ENCODE measurements around the gene CACNG3. TPM values are rescaled to one million over a fixed set of nuclear protein-coding genes. Genes with fewer than 3 reads are reported as not detected.
A peak's percentile ranks its signal among the peaks of the same experiment; 100 is the strongest.

Gene CACNG3
- polyA plus RNA-seq, 1 donor from 2014 or later = not detected

- no peak overlapping the region for H3K4me3 ChIP-seq (ENCODE audit: low read length)
- H3F3A ChIP-seq (ENCODE audit: insufficient read depth, low read length, poor library complexity, severe bottlenecking) = no peaks in the 10 kb centered on the region
- no peaks in the 10 kb centered on the region for H3K9me2 ChIP-seq (ENCODE audit: insufficient read depth, low read length)
- H3K27ac ChIP-seq (ENCODE audit: low read length) = no peak overlapping the region
- H2AFZ ChIP-seq (ENCODE audit: low read depth, low read length) = no peak overlapping the region
- no peak overlapping the region for H3K9ac ChIP-seq (ENCODE audit: low read length)
- H3K36me3 ChIP-seq (ENCODE audit: insufficient read depth, low read length) = no peaks in the 10 kb centered on the region
- H3K9me3 ChIP-seq (ENCODE audit: low read length) = no peaks in the 10 kb centered on the region
- TF ChIP-seq EZH2 (IDR thresholded peaks at IDR 0.05; ENCODE audit: borderline replicate concordance, insufficient read depth, low read length, poor library complexity, severe bottlenecking) (no peak), POLR2AphosphoS5 (IDR thresholded peaks at IDR 0.05) (no peak)
- no peaks in the 10 kb centered on the region for H3K27me3 ChIP-seq (ENCODE audit: insufficient read depth, low read depth, low read length)
- H3K4me2 ChIP-seq (ENCODE audit: low read length) = no peak overlapping the region
- H4K20me1 ChIP-seq (ENCODE audit: insufficient read depth) = no peaks in the 10 kb centered on the region
- no peaks in the 10 kb centered on the region for H3K79me2 ChIP-seq (replicated peaks; ENCODE audit: insufficient read depth, low read length)
Measured at GRCh38 chr16:24332178-24332577, 76.0 kb downstream of the CACNG3 start.

DNA sequence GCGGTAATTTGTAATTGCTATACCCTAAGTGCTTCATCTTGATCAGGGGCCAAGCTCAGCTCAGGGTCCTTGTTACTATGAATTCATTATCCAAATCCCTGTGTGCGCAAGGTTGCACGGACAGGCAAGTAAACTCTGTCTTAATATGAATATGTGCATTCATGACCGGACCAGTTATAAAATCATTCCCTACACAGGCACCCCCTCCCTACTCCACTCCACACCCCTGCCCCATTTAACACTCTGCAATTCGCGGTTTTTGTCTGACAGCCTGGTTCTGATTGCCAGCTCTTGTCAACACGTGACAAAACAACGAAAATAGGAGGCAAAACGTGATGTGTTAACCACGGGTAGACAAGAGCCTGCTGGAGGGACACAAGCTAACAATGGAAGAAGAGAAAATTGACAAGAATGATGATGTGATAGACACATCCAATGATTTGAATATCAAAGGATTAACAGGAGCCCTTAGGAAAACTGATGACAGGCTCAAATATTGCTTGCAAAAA is 76.5 kb downstream of the CACNG3 start:
- Histone ChIP-seq H3K27ac (ENCODE audit: low read length) (no peak overlapping the region), H3K36me3 (ENCODE audit: insufficient read depth, low read length) (no peaks in the 10 kb centered on the region)
- TF ChIP-seq EP300 (conservative IDR thresholded peaks at IDR 0.05; ENCODE audit: poor library complexity, severe bottlenecking) = peak; percentile 96
- TF ChIP-seq CTCF (IDR thresholded peaks at IDR 0.05; ENCODE audit: poor library complexity, severe bottlenecking) = no peak
- TF ChIP-seq MXI1 (conservative IDR thresholded peaks at IDR 0.05; ENCODE audit: poor library complexity, severe bottlenecking) = no peak
- TF ChIP-seq, protein P1, sequence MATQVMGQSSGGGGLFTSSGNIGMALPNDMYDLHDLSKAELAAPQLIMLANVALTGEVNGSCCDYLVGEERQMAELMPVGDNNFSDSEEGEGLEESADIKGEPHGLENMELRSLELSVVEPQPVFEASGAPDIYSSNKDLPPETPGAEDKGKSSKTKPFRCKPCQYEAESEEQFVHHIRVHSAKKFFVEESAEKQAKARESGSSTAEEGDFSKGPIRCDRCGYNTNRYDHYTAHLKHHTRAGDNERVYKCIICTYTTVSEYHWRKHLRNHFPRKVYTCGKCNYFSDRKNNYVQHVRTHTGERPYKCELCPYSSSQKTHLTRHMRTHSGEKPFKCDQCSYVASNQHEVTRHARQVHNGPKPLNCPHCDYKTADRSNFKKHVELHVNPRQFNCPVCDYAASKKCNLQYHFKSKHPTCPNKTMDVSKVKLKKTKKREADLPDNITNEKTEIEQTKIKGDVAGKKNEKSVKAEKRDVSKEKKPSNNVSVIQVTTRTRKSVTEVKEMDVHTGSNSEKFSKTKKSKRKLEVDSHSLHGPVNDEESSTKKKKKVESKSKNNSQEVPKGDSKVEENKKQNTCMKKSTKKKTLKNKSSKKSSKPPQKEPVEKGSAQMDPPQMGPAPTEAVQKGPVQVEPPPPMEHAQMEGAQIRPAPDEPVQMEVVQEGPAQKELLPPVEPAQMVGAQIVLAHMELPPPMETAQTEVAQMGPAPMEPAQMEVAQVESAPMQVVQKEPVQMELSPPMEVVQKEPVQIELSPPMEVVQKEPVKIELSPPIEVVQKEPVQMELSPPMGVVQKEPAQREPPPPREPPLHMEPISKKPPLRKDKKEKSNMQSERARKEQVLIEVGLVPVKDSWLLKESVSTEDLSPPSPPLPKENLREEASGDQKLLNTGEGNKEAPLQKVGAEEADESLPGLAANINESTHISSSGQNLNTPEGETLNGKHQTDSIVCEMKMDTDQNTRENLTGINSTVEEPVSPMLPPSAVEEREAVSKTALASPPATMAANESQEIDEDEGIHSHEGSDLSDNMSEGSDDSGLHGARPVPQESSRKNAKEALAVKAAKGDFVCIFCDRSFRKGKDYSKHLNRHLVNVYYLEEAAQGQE (IDR thresholded peaks at IDR 0.05; ENCODE audit: borderline replicate concordance) = peak; percentile 30
- no peak for TF ChIP-seq SMC3 (conservative IDR thresholded peaks at IDR 0.05; ENCODE audit: poor library complexity)
- no peak for TF ChIP-seq EZH2 (IDR thresholded peaks at IDR 0.05; ENCODE audit: borderline replicate concordance, insufficient read depth, low read length, poor library complexity, severe bottlenecking)
- TF ChIP-seq POLR2AphosphoS5 (IDR thresholded peaks at IDR 0.05) = peak; percentile 91
- no peak for TF ChIP-seq TAF1 (IDR thresholded peaks at IDR 0.05; ENCODE audit: low read depth)
- no peak for TF ChIP-seq RAD21 (conservative IDR thresholded peaks at IDR 0.05)

More for the DNA sequence above, 76.5 kb downstream of the CACNG3 start:
- H3K9ac ChIP-seq (ENCODE audit: low read length) = no peak overlapping the region
- H3K79me2 ChIP-seq (replicated peaks; ENCODE audit: insufficient read depth, low read length) = no peaks in the 10 kb centered on the region
- no peaks in the 10 kb centered on the region for H3F3A ChIP-seq (ENCODE audit: insufficient read depth, low read length, poor library complexity, severe bottlenecking)
- no peaks in the 10 kb centered on the region for H3K9me2 ChIP-seq (ENCODE audit: insufficient read depth, low read length)
- no peaks in the 10 kb centered on the region for H3K27me3 ChIP-seq (ENCODE audit: insufficient read depth, low read depth, low read length)
- H2AFZ ChIP-seq (ENCODE audit: low read depth, low read length) = no peak overlapping the region
- no peaks in the 10 kb centered on the region for H4K20me1 ChIP-seq (ENCODE audit: insufficient read depth)
- H3K4me3 ChIP-seq (ENCODE audit: low read length) = no peak overlapping the region
- no peaks in the 10 kb centered on the region for H3K9me3 ChIP-seq (ENCODE audit: low read length)
- H3K4me2 ChIP-seq (ENCODE audit: low read length) = no peak overlapping the region

All from neural cell (in vitro differentiated cells).